Astrocyte (in vitro differentiated cells and primary cell): ENCODE measurements around the gene METRNL. TPM values are rescaled to one million over a fixed set of nuclear protein-coding genes. Genes with fewer than 3 reads are reported as not detected.

Source experiments
- DNase-seq: peaks from one replicate; pipeline ENCODE4 v3.0.0-alpha.2; 2010; ENCODE audit warnings: low read depth
- FAIRE-seq: peaks from 2 replicates; lab custom pipeline; 2011; peaks lifted over from hg19 to GRCh38; lab: Jason Lieb, UNC
- H2AFZ ChIP-seq: 2 replicates; pipeline ENCODE4 v1.6.0; 2012; ENCODE audit warnings: low read depth, low read length, inconsistent platforms
- H3K27ac ChIP-seq: 2 replicates; pipeline ENCODE4 v1.5.1; 2011; ENCODE audit warnings: low read depth, low read length, inconsistent platforms
- H3K27me3 ChIP-seq: 2 replicates; pipeline ENCODE4 v1.6.0; 2011; ENCODE audit warnings: low read length, inconsistent platforms; ENCODE audit not compliant: insufficient read depth
- H3K36me3 ChIP-seq: 2 replicates; pipeline ENCODE4 v1.5.1; 2011; ENCODE audit warnings: low read length, inconsistent platforms; ENCODE audit not compliant: insufficient read depth
- H3K4me1 ChIP-seq: 2 replicates; pipeline ENCODE4 v1.5.1; 2011; ENCODE audit warnings: low read length, inconsistent platforms; ENCODE audit not compliant: insufficient read depth
- H3K4me2 ChIP-seq: 2 replicates; pipeline ENCODE4 v1.6.0; 2012; ENCODE audit warnings: low read length, inconsistent platforms
- H3K4me3 ChIP-seq: 2 replicates; pipeline ENCODE4 v1.5.1; 2011; ENCODE audit warnings: low read depth, mild to moderate bottlenecking, low read length, inconsistent platforms; ENCODE audit not compliant: insufficient read depth
- H3K79me2 ChIP-seq: 2 replicates; pipeline ENCODE4 v1.6.0; 2012; ENCODE audit warnings: mild to moderate bottlenecking, low read length, inconsistent platforms; ENCODE audit not compliant: insufficient read depth
- H3K9ac ChIP-seq: 2 replicates; pipeline ENCODE4 v1.6.0; 2012; ENCODE audit warnings: mild to moderate bottlenecking, low read length, inconsistent platforms
- H3K9me3 ChIP-seq: 2 replicates; pipeline ENCODE4 v1.5.1; 2012; ENCODE audit warnings: low read depth, mild to moderate bottlenecking, low read length, inconsistent platforms; ENCODE audit not compliant: insufficient read depth
- H4K20me1 ChIP-seq: 2 replicates; pipeline ENCODE4 v1.6.0; 2012; ENCODE audit warnings: low read length, inconsistent platforms; ENCODE audit not compliant: insufficient read depth
- H3K27ac Mint-ChIP-seq: one replicate; pipeline ENCODE4 v1.8.0; 2021; ENCODE audit warnings: mild to moderate bottlenecking, mixed read lengths; ENCODE audit not compliant: unreplicated experiment
- H3K27me3 Mint-ChIP-seq: one replicate; pipeline ENCODE4 v1.8.0; 2021; ENCODE audit warnings: low read depth, mixed read lengths; ENCODE audit not compliant: unreplicated experiment
- H3K36me3 Mint-ChIP-seq: one replicate; pipeline ENCODE4 v1.8.0; 2021; ENCODE audit warnings: low read depth, mixed read lengths; ENCODE audit not compliant: unreplicated experiment
- H3K4me1 Mint-ChIP-seq: one replicate; pipeline ENCODE4 v1.8.0; 2021; ENCODE audit warnings: low read depth, mixed read lengths; ENCODE audit not compliant: unreplicated experiment
- H3K4me3 Mint-ChIP-seq: one replicate; pipeline ENCODE4 v1.8.0; 2021; ENCODE audit warnings: mild to moderate bottlenecking, moderate library complexity, mixed read lengths; ENCODE audit not compliant: unreplicated experiment
- H3K9me3 Mint-ChIP-seq: one replicate; pipeline ENCODE4 v1.8.0; 2021; ENCODE audit warnings: mild to moderate bottlenecking, mixed read lengths; ENCODE audit not compliant: unreplicated experiment
- CTCF ChIP-seq: IDR thresholded peaks from 2 replicates; pipeline ENCODE4 v1.5.1; 2011; ENCODE audit warnings: low read depth, mild to moderate bottlenecking, inconsistent platforms, low read length, moderate library complexity; ENCODE audit not compliant: insufficient read depth
- EZH2 ChIP-seq: IDR thresholded peaks from 2 replicates; pipeline ENCODE4 v1.6.1; 2012; ENCODE audit warnings: mild to moderate bottlenecking, low read length, inconsistent platforms; ENCODE audit not compliant: insufficient read depth
- total RNA-seq: library from RNA; stranded (reverse); gene quantifications from 2 replicates; pipeline ENCODE4 v1.2.1, GENCODE V29; 2021

METRNL gene
- total RNA-seq, 1 donor from 2014 or later = 36.7 TPM

GRCh38 chr17:83067718-83068261, 11.6 kb upstream of the METRNL start:
- H3K27me3 ChIP-seq = no peaks in the 10 kb centered on the region
- no peak overlapping the region for H3K4me3 ChIP-seq
- Mint-ChIP-seq H3K4me3 (no peak overlapping the region), H3K4me1 (no peaks in the 10 kb centered on the region), H3K9me3 (no peaks in the 10 kb centered on the region), H3K27me3 (peaks cover 21% of the 10 kb centered on the region), H3K27ac (no peak overlapping the region), H3K36me3 (no peaks in the 10 kb centered on the region)
- TF ChIP-seq EZH2 = no peak
- no peak for TF ChIP-seq CTCF
- no peak overlapping the region for H2AFZ ChIP-seq
- no peaks in the 10 kb centered on the region for H3K79me2 ChIP-seq
- no peak overlapping the region for H3K9ac ChIP-seq
- H4K20me1 ChIP-seq = no peaks in the 10 kb centered on the region
- H3K4me2 ChIP-seq = no peak overlapping the region
- H3K36me3 ChIP-seq = no peaks in the 10 kb centered on the region
- DNase-seq (no peak), FAIRE-seq (no peak)
- H3K27ac ChIP-seq = no peak overlapping the region
- no peaks in the 10 kb centered on the region for H3K9me3 ChIP-seq
- H3K4me1 ChIP-seq = no peaks in the 10 kb centered on the region

- no peak overlapping the region for H3K4me3 ChIP-seq
- Mint-ChIP-seq H3K9me3 (no peaks in the 10 kb centered on the region), H3K4me1 (no peaks in the 10 kb centered on the region), H3K36me3 (no peaks in the 10 kb centered on the region), H3K27me3 (peaks cover 13% of the 10 kb centered on the region), H3K27ac (no peak overlapping the region), H3K4me3 (no peak overlapping the region)
- no peak overlapping the region for H3K9ac ChIP-seq
- H3K27ac ChIP-seq = no peak overlapping the region
- H3K9me3 ChIP-seq = no peaks in the 10 kb centered on the region
- no peaks in the 10 kb centered on the region for H3K36me3 ChIP-seq
- H2AFZ ChIP-seq = no peak overlapping the region
- FAIRE-seq = no peak
- H3K27me3 ChIP-seq = no peaks in the 10 kb centered on the region
- no peaks in the 10 kb centered on the region for H3K79me2 ChIP-seq
- no peak for DNase-seq
- no peak overlapping the region for H3K4me2 ChIP-seq
- TF ChIP-seq CTCF (no peak), EZH2 (no peak)
- H3K4me1 ChIP-seq = no peaks in the 10 kb centered on the region
- H4K20me1 ChIP-seq = no peaks in the 10 kb centered on the region
These were observed 10.5 kb upstream of the METRNL start for GRCh38 chr17:83068641-83069570.

GRCh38 chr17:83069571-83069906, 9.9 kb upstream of the METRNL start:
- no peaks in the 10 kb centered on the region for H3K27me3 ChIP-seq
- Mint-ChIP-seq H3K36me3 (no peaks in the 10 kb centered on the region), H3K27me3 (peaks cover 13% of the 10 kb centered on the region), H3K4me1 (no peaks in the 10 kb centered on the region), H3K4me3 (no peak overlapping the region), H3K9me3 (no peaks in the 10 kb centered on the region), H3K27ac (no peak overlapping the region)
- DNase-seq (no peak), FAIRE-seq (no peak)
- H3K4me1 ChIP-seq = no peaks in the 10 kb centered on the region
- H3K4me2 ChIP-seq = no peak overlapping the region
- H4K20me1 ChIP-seq = no peaks in the 10 kb centered on the region
- no peak overlapping the region for H2AFZ ChIP-seq
- H3K9me3 ChIP-seq = no peaks in the 10 kb centered on the region
- H3K4me3 ChIP-seq = no peak overlapping the region
- no peaks in the 10 kb centered on the region for H3K79me2 ChIP-seq
- no peak overlapping the region for H3K27ac ChIP-seq
- H3K36me3 ChIP-seq = no peaks in the 10 kb centered on the region
- no peak overlapping the region for H3K9ac ChIP-seq
- TF ChIP-seq EZH2 = no peak
- no peak for TF ChIP-seq CTCF
